CD4-positive, CD25-positive, alpha-beta regulatory T cell (primary cell): ENCODE measurements around the gene RARS1. TPM values are rescaled to one million over a fixed set of nuclear protein-coding genes. Genes with fewer than 3 reads are reported as not detected.
"Not testable (repeated sequence)": the region's sequence is repeated elsewhere in the genome, so short reads cannot be mapped to it uniquely, and the experiment has no call there.

Experiments used
- ATAC-seq, 2 donors: fragments of 150-1000 bp; cut with Tn5 transposase; one replicate each; pipeline ENCODE4 v1.10.0; 2021; ENCODE audit warnings: low read depth in 2 of 2, moderate number of reproducible peaks in 2 of 2, moderate library complexity in 1 of 2
- DNase-seq, 3 donors: peaks; one replicate each; pipeline versions ENCODE4 v3.0.0 to v3.0.0-alpha.2; 2012 to 2022; ENCODE audit warnings: mixed read lengths in 1 of 3
- H3K27ac ChIP-seq: one replicate; pipeline ENCODE4 v1.7.0; 2013; ENCODE audit warnings: mild to moderate bottlenecking, low read length; ENCODE audit not compliant: insufficient read depth, poor library complexity, severe bottlenecking
- H3K27me3 ChIP-seq: one replicate; pipeline ENCODE4 v1.7.0; 2013; ENCODE audit warnings: low read length; ENCODE audit not compliant: control insufficient read depth, insufficient read depth
- H3K36me3 ChIP-seq: one replicate; pipeline ENCODE4 v1.7.0; 2013; ENCODE audit warnings: mild to moderate bottlenecking, low read length, moderate library complexity; ENCODE audit not compliant: control insufficient read depth, insufficient read depth
- H3K4me1 ChIP-seq: 2 replicates; pipeline ENCODE4 v1.7.0; 2013; ENCODE audit warnings: mild to moderate bottlenecking, low read length; ENCODE audit not compliant: insufficient read depth, control insufficient read depth, poor library complexity, severe bottlenecking
- H3K4me3 ChIP-seq: one replicate; pipeline ENCODE4 v1.7.0; 2013; ENCODE audit warnings: low read depth, mild to moderate bottlenecking, low read length, moderate library complexity
- H3K9me3 ChIP-seq, 2 experiments: 1 replicate in 1 of 2; 2 replicates in 1 of 2; pipeline ENCODE4 v1.7.0; 2013; ENCODE audit warnings: low read length in 2 of 2, mild to moderate bottlenecking in 1 of 2, moderate library complexity in 1 of 2; ENCODE audit not compliant: control insufficient read depth in 2 of 2
- H3K27ac Mint-ChIP-seq, 3 donors: one replicate each; pipeline ENCODE4 v1.8.0; 2020 to 2022; ENCODE audit warnings: mild to moderate bottlenecking in 3 of 3, mixed read lengths in 3 of 3, moderate library complexity in 2 of 3
- H3K27me3 Mint-ChIP-seq: one replicate; pipeline ENCODE4 v1.8.0; 2022; ENCODE audit warnings: mild to moderate bottlenecking, mixed read lengths
- H3K36me3 Mint-ChIP-seq: one replicate; pipeline ENCODE4 v1.8.0; 2020; ENCODE audit warnings: mixed read lengths
- H3K4me1 Mint-ChIP-seq, 4 donors: one replicate each; pipeline ENCODE4 v1.8.0; 2020 to 2022; ENCODE audit warnings: mixed read lengths in 4 of 4, mild to moderate bottlenecking in 1 of 4
- H3K4me3 Mint-ChIP-seq, 4 donors: one replicate each; pipeline ENCODE4 v1.8.0; 2020 to 2022; ENCODE audit warnings: mild to moderate bottlenecking in 4 of 4, mixed read lengths in 4 of 4, moderate library complexity in 3 of 4
- H3K9me3 Mint-ChIP-seq, 7 donors: one replicate each; pipeline ENCODE4 v1.8.0; 2020 to 2022; ENCODE audit warnings: mixed read lengths in 7 of 7, mild to moderate bottlenecking in 3 of 7, moderate library complexity in 2 of 7
- polyA plus RNA-seq, 4 donors: library from polyadenylated mRNA; unstranded; fragments of 300-500 nt; fragmentation: Illumina TruSeq; gene quantifications; one replicate each; pipeline ENCODE4 v1.2.3, GENCODE V29; 2021
- total RNA-seq: library from RNA; stranded (reverse); gene quantifications from one replicate; pipeline ENCODE4 v1.2.3, GENCODE V29; 2022

Gene RARS1
- total and polyA plus RNA-seq, 5 donors from 2014 or later = 16.1 to 46.9 (median 17.9) TPM

DNA sequence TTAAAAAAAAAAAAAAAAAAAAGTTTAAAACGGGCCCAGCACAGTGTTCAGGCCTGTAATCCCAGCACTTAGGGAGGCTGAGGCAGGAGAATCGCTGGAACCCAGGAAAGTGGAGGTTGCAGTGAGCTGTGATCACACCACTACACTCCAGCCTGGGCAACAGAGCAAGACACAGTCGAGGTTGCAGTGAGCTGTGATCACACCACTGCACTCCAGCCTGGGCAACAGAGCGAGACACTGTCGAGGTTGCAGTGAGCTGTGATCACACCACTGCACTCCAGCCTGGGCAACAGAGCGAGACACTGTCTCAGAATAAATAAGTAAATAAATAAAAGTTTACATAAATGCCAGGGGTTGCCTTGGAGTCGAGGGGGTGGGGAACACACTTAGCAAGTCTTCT lies 48.1 kb downstream of the RARS1 start:
- not testable (repeated sequence) for H3K27ac Mint-ChIP-seq, H3K9me3 Mint-ChIP-seq, H3K36me3 Mint-ChIP-seq, DNase-seq, H3K4me1 ChIP-seq, H3K4me3 ChIP-seq, ATAC-seq, H3K4me3 Mint-ChIP-seq, H3K9me3 ChIP-seq, H3K4me1 Mint-ChIP-seq, H3K27ac ChIP-seq, H3K36me3 ChIP-seq
- H3K27me3 Mint-ChIP-seq = peaks cover 48% of the 10 kb centered on the region
- peaks cover 11% of the 10 kb centered on the region for H3K27me3 ChIP-seq

DNA sequence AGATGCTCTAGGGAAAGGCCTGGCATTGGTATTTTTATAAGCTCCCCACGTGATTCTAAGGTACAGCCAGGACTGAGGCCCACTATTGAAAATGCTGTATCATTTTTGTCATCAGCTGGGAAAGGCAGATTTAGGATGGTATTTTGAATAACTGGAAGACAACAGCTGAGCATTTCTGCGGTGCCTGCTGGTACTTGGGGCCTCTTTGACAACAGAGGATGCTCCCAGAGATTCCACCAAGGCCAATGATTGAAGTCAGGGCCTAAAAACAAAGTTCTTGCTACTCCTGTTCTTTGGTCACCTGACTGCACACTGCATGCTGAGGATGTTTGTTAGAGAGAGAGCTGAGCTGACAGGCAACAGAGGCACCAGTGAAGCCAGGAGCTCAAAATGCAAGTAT lies 50.9 kb downstream of the RARS1 start:
- ATAC-seq (no peak), DNase-seq (no peak)
- Mint-ChIP-seq H3K27me3 (peaks cover 28% of the 10 kb centered on the region), H3K9me3 (peaks cover 0 to 1% (median 0%) of the 10 kb centered on the region in 7 donors), H3K4me3 (no peak overlapping the region), H3K27ac (no peak overlapping the region), H3K4me1 (no peaks in the 10 kb centered on the region), H3K36me3 (no peaks in the 10 kb centered on the region)
- Histone ChIP-seq H3K4me3 (no peak overlapping the region), H3K27me3 (no peaks in the 10 kb centered on the region), H3K4me1 (no peaks in the 10 kb centered on the region), H3K27ac (no peak overlapping the region), H3K36me3 (no peaks in the 10 kb centered on the region), H3K9me3 (no peaks in the 10 kb centered on the region)

- Mint-ChIP-seq H3K27ac (no peak overlapping the region), H3K9me3 (peaks cover 0 to 5% (median 0%) of the 10 kb centered on the region in 7 donors), H3K36me3 (peaks cover 49% of the 10 kb centered on the region), H3K27me3 (no peaks in the 10 kb centered on the region), H3K4me3 (no peak overlapping the region), H3K4me1 (peaks cover 0 to 8% (median 3%) of the 10 kb centered on the region in 4 donors)
- Histone ChIP-seq H3K36me3 (peaks cover 30% of the 10 kb centered on the region), H3K4me1 (no peaks in the 10 kb centered on the region), H3K4me3 (no peak overlapping the region), H3K27me3 (no peaks in the 10 kb centered on the region), H3K27ac (no peak overlapping the region), H3K9me3 (no peaks in the 10 kb centered on the region)
- DNase-seq = no peak
- ATAC-seq = no peak
These were observed 63.3 kb downstream of the RARS1 start for GRCh38 chr5:168549554-168549953.

DNA sequence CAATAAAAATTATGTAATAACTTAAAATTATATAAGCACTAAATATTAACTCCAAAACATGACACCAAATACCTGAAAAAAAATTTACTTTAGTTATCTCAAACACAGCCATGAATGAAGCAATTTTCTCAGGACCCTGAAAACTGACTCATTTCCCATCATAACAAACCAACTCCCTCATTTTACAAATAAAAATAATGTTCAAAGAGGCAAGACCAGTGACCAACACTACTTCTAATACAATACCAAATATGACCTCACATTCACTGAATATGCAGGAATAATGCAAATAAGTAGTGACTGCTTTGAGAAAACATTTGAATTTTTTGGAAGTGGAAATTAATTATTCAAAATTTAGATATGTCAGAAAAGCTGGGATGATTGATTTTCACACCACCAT lies 64.4 kb downstream of the RARS1 start:
- DNase-seq = no peak
- Mint-ChIP-seq H3K27ac (no peak overlapping the region), H3K9me3 (peaks cover 0 to 5% (median 0%) of the 10 kb centered on the region in 7 donors), H3K36me3 (peaks cover 47% of the 10 kb centered on the region), H3K27me3 (no peaks in the 10 kb centered on the region), H3K4me3 (no peak overlapping the region), H3K4me1 (peaks cover 0 to 8% (median 3%) of the 10 kb centered on the region in 4 donors)
- H3K9me3 ChIP-seq = no peaks in the 10 kb centered on the region
- no peak for ATAC-seq
- no peak overlapping the region for H3K27ac ChIP-seq
- H3K4me3 ChIP-seq = no peak overlapping the region
- H3K4me1 ChIP-seq = no peaks in the 10 kb centered on the region
- H3K36me3 ChIP-seq = peaks cover 35% of the 10 kb centered on the region
- no peaks in the 10 kb centered on the region for H3K27me3 ChIP-seq

- DNase-seq = no peak
- Mint-ChIP-seq H3K27ac (no peak overlapping the region), H3K36me3 (peaks cover 49% of the 10 kb centered on the region), H3K27me3 (no peaks in the 10 kb centered on the region), H3K4me1 (peaks cover 0 to 8% (median 3%) of the 10 kb centered on the region in 4 donors), H3K9me3 (peaks cover 0 to 2% (median 0%) of the 10 kb centered on the region in 7 donors), H3K4me3 (no peak overlapping the region)
- Histone ChIP-seq H3K4me3 (no peak overlapping the region), H3K27ac (no peak overlapping the region), H3K36me3 (peaks cover 45% of the 10 kb centered on the region), H3K27me3 (no peaks in the 10 kb centered on the region), H3K4me1 (no peaks in the 10 kb centered on the region), H3K9me3 (no peaks in the 10 kb centered on the region)
- no peak for ATAC-seq
These were observed 65.9 kb downstream of the RARS1 start for GRCh38 chr5:168552146-168552545.

DNA sequence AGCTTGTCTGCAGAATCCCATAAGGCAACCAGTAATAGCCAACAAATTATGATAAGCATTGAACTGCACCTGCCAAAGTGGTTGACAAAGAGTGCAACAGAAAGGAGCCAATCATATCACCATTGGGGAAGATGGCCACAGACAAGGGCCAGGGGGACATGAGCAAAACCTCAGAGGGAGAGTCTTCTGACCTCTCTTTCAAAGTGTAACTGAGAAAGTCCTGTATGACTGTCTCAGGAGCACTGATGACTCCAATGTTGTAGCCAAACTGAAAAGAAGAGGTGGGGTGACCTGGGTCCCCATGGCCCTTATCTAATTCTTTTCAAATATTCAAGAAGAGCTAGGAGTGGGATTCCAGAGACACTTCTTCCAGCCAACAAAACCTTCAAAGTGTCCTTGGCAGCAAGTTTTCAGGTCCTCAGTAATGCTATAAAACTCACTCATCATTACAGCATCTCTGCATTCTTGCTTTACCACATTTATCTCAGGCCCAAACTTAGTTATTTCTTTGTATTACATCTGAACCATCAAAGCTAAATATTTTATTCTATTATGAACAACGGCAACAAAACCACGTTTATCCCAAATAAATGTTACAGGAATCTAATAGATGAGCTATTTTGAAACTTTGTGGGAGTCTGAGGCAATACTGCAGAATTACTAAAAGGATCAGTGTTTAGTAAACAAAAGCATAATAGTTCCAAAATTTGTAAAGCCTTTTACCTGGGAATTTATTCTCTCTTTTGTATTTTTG lies 67.3 kb downstream of the RARS1 start:
- no peak overlapping the region for H3K4me3 ChIP-seq
- H3K36me3 Mint-ChIP-seq = peaks cover 41% of the 10 kb centered on the region
- H3K9me3 Mint-ChIP-seq = peaks cover 0 to 2% (median 0%) of the 10 kb centered on the region in 7 donors
- peaks cover 52% of the 10 kb centered on the region for H3K36me3 ChIP-seq
- no peak overlapping the region for H3K4me3 Mint-ChIP-seq
- H3K27me3 Mint-ChIP-seq = no peaks in the 10 kb centered on the region
- ATAC-seq (no peak), DNase-seq (no peak)
- peaks cover 0 to 8% (median 3%) of the 10 kb centered on the region in 4 donors for H3K4me1 Mint-ChIP-seq
- no peaks in the 10 kb centered on the region for H3K27me3 ChIP-seq
- H3K27ac ChIP-seq = no peak overlapping the region
- no peak overlapping the region for H3K27ac Mint-ChIP-seq
- H3K4me1 ChIP-seq = no peaks in the 10 kb centered on the region
- no peaks in the 10 kb centered on the region for H3K9me3 ChIP-seq

GRCh38 chr5:168557389-168557788 lies 71.1 kb downstream of the RARS1 start:
- ATAC-seq (no peak), DNase-seq (no peak)
- Histone ChIP-seq H3K9me3 (no peaks in the 10 kb centered on the region), H3K36me3 (peaks cover 70% of the 10 kb centered on the region), H3K4me1 (no peaks in the 10 kb centered on the region), H3K4me3 (no peak overlapping the region), H3K27ac (no peak overlapping the region), H3K27me3 (no peaks in the 10 kb centered on the region)
- Mint-ChIP-seq H3K27ac (no peak overlapping the region), H3K4me1 (peaks cover 0 to 10% (median 8%) of the 10 kb centered on the region in 4 donors), H3K4me3 (no peak overlapping the region), H3K36me3 (peaks cover 54% of the 10 kb centered on the region), H3K9me3 (no peaks in the 10 kb centered on the region), H3K27me3 (no peaks in the 10 kb centered on the region)

GRCh38 chr5:168562279-168562678 lies 76.0 kb downstream of the RARS1 start:
- H3K4me3 Mint-ChIP-seq = no peak overlapping the region
- no peaks in the 10 kb centered on the region for H3K4me1 ChIP-seq
- peaks cover 5 to 30% (median 10%) of the 10 kb centered on the region in 4 donors for H3K4me1 Mint-ChIP-seq
- H3K27me3 Mint-ChIP-seq = no peaks in the 10 kb centered on the region
- peaks cover 70% of the 10 kb centered on the region for H3K36me3 ChIP-seq
- DNase-seq = no peak
- no peak overlapping the region for H3K4me3 ChIP-seq
- H3K9me3 ChIP-seq = no peaks in the 10 kb centered on the region
- no peak overlapping the region for H3K27ac ChIP-seq
- H3K27ac Mint-ChIP-seq = no peak overlapping the region
- no peak for ATAC-seq
- H3K36me3 Mint-ChIP-seq = peaks cover 30% of the 10 kb centered on the region
- no peaks in the 10 kb centered on the region for H3K27me3 ChIP-seq
- H3K9me3 Mint-ChIP-seq = no peaks in the 10 kb centered on the region
